ENCODE data around the gene MINK1.

MINK1 gene

GRCh38 chr17:4833178-4833940, at the start of gene MINK1:
TSS of gene MINK1 (plus strand) at chr17:4833340. CDS start at chr17:4833584, 244 bp downstream.
- peak; percentile 84 to 86 for DNase-seq (ENCODE audit: low read depth in 2 of 2)

DNA sequence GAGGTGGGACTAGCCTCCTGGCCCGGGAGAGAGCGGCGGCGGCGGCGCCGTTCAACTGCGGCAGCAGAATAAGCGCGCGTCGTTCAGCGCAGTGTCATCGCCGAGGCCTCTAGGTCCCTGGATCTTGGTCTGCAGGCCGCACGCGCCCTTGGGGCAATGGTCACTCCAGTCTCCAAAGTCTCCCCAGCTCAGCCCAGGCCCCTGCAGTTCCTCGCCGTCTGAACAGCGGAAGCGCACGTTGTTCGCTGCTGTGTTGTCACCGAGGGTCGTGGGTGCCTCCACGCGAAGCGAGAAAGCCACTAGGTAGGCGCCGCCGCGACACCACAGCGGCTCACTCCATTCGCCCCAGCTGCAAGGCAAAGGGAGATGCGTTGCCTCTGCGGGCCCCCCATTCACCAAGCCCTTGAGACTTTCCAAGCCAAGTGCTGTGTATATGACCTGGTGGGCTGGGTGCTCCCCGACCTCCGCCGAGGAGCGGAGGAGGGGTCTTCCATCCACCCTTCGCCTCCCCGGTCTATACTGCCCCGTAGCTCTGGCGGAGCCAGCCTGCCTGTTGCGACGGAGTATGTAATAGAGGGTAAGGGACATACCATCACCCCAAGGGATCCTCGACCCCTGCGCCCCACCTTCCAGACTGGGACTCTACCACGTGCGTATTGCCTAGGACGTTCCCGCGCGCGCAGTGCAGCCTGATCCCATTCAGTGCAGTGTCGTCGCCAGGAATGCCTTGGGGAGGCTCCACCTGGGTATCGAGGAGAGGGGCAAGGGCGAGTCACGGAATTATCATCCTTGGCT, 47.6 kb upstream of the MINK1 start:
- no peak for DNase-seq (ENCODE audit: low read depth in 2 of 2)

GRCh38 chr17:4786106-4786511, 47.0 kb upstream of the MINK1 start, which contains the start of gene VMO1:
TSS of gene VMO1 (minus strand) at chr17:4786364. CDS start at chr17:4786352, 12 bp downstream.
- no peak for DNase-seq (ENCODE audit: low read depth in 2 of 2)

DNA sequence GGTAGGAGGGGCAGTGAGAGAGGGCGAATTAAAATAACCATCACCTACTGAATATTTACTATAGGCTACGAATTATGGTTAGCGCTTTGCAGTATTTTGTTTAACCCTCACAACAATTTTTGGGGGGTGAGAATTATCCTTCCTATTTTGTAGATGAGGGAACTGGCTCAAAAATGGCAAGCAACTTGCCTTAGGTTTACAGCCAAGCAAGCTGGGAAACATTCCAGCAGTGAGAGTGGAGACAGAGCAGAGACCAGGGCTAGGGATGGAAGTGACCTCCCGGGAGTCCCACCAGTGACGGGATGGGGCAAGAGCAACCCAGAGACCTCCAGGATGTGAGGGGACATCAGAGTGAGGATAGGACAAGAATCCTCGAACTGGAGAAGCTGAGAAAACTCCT, 46.6 kb upstream of the MINK1 start:
- DNase-seq (ENCODE audit: low read depth in 2 of 2) = no peak

DNA sequence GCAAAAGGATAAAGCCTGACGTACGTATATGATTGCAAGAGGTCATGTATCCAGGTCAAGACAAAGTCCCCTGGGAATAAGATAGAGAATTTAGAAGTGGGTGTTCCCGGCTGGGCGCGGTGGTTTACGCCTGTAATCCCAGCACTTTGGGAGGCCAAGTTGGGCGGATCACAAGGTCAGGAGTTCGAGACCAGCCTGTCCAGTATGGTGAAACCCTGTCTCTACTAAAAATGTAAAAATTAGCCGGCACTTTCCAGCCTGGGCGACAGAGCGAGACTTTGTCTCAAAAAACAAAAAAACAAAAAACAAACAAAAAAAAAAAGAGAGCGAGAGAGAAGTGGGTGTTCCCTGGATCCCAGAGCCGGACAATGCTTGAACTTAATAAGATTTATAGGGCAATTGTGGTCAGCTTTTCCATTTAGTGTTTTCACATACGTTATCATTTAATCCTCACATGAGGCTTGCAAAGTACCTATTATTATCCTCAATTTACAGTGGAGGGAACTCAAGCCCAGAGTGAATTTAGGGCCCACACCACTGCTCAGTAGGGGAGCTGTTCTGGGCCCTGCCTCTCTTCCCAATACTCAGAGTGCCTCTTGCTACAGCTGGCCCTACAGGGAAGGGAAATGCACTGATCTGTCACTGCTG, 44.9 kb upstream of the MINK1 start:
- no peak for DNase-seq (ENCODE audit: low read depth in 2 of 2)

GRCh38 chr17:4788807-4789700, 44.1 kb upstream of the MINK1 start, which contains the start of gene GLTPD2:
TSS of gene GLTPD2 (plus strand) at chr17:4788964. CDS start at chr17:4789012, 48 bp downstream.
- no peak for DNase-seq (ENCODE audit: low read depth in 2 of 2)

DNA sequence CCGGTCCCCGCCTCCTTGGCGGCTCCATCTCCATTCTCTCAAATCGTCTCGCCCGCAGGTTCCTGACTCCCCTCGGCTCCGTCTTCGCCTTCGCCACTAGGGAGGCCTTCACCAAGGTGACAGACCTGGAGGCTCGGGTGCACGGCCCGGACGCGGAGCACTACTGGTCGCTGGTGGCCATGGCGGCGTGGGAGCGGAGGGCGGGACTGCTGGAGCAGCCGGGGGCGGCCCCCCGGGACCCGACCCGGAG, 43.5 kb upstream of the MINK1 start:
- no peak for DNase-seq (ENCODE audit: low read depth in 2 of 2)

DNA sequence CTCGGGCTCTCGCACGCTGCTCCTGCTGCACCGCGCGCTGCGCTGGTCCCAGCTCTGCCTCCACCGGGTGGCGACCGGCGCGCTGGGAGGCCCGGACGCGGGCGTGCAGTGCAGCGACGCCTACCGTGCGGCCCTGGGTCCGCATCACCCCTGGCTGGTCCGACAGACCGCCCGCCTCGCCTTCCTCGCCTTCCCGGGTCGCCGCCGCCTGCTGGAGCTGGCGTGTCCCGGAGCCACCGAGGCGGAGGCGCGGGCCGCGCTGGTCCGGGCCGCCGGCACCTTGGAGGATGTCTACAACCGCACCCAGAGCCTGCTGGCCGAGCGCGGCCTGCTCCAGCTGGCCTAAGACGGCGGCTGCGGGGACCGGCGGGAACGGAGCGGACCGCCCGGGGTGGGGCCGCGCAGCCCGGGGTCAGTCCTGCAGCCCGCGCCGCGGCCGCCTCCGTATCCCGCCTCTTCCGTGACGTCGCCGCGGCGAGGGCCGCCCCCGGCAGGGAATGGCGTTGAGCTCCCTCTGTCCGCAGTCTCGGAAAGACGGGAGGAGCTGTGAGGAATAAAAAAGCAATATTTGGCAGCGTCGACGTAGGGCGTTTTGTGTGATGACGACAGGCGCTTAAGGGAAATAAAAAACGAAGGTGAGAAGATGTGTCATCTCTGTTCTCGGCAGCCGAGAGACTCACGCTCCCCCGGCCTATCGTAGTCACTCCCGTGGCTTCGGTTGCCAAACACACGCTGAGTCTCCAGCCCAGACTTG, 43.0 kb upstream of the MINK1 start:
- peak; percentile 65 to 73 for DNase-seq (ENCODE audit: low read depth in 2 of 2)

GRCh38 chr17:4790705-4791088, 42.4 kb upstream of the MINK1 start:
- DNase-seq (ENCODE audit: low read depth in 2 of 2) = no peak

- DNase-seq (ENCODE audit: low read depth in 2 of 2) = no peak
Observed at GRCh38 chr17:4795168-4795567, 38.0 kb upstream of the MINK1 start.

GRCh38 chr17:4796552-4796920, 36.6 kb upstream of the MINK1 start:
- DNase-seq (ENCODE audit: low read depth in 2 of 2) = no peak

- DNase-seq (ENCODE audit: low read depth in 2 of 2) = no peak
Observed at GRCh38 chr17:4800462-4801196, 32.5 kb upstream of the MINK1 start.

DNA sequence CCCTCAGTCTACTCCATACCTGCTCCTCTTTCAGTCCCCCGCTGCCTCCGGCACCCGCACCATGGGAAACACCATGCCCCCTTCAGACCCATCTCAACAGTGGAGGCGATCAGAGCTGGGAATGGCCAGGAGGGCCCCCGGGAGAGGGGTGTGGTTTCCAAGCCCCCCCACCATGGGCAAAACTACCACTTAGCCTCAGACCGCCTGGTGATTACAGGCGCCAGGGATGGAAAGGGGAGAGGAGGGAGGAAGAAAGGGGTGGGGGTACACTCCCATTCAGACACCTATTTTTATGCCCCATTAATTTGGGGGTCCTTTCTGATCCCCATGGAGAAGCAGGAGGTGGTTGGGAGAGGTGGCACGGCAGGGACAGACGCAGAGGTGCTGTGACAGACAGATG, 30.9 kb upstream of the MINK1 start, which contains the start of gene C17orf114:
TSS of gene C17orf114 (minus strand) at position 101 of the 400 bp plus-strand sequence.
- DNase-seq (ENCODE audit: low read depth in 2 of 2) = no peak

GRCh38 chr17:4806456-4806776, 26.7 kb upstream of the MINK1 start:
- no peak for DNase-seq (ENCODE audit: low read depth in 2 of 2)

GRCh38 chr17:4806777-4807604, 26.1 kb upstream of the MINK1 start, which contains the start of gene PLD2:
TSS of gene PLD2 (plus strand) at chr17:4807152. CDS start at chr17:4807773, 621 bp downstream.
- DNase-seq (ENCODE audit: low read depth in 2 of 2) = peak; percentile 34 to 36

DNA sequence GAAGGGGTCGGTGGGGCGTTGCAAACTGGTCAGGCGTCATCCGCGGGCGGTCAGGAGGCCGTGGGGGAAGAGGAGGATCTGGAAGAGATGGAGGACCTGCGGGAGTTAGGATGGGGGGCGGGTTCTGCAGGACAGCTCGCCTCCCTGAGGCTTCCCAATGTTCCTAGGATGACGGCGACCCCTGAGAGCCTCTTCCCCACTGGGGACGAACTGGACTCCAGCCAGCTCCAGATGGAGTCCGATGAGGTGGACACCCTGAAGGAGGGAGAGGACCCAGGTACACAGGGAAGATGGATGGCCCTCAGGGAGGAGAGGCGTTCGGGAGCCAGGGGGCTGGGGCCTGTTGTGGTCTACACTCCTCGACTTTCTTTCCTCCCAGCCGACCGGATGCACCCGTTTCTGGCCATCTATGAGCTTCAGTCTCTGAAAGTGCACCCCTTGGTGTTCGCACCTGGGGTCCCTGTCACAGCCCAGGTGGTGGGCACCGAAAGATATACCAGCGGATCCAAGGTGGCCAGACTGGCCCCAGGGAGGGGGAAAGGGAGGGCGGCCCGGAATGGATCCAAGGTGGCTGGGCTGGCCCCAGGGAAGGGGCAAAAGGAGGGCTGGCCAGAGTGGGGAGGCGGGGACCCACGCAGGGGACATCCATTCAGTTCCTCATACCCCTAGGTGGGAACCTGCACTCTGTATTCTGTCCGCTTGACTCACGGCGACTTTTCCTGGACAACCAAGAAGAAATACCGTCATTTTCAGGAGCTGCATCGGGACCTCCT, 25.3 kb upstream of the MINK1 start:
- no peak for DNase-seq (ENCODE audit: low read depth in 2 of 2)

- DNase-seq (ENCODE audit: low read depth in 2 of 2) = no peak
Observed at GRCh38 chr17:4808378-4808767, 24.8 kb upstream of the MINK1 start.

DNA sequence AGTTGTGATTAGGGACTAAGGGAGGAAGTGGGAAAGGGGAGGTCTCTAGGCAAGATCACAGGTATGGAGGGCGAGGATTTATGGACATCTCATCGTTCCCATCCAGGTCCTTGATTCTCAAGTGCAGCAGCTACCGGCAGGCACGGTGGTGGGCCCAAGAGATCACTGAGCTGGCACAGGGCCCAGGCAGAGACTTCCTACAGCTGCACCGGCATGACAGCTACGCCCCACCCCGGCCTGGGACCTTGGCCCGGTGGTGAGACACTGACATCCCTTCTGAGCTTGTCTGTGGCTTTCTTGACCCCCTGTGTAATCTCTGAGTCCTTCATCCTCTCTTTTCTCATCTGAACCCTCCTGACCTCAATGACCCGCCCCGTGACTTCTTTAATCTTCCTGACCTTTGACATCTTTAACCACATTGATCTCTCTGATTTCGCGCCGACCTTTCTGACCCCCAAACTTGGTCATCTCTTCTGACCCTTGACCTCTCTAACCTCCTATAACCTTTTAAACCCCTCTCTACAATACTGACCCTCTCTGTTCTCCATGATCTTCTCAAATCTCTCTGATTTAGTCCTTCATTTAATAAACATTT, 22.3 kb upstream of the MINK1 start:
- DNase-seq (ENCODE audit: low read depth in 2 of 2) = no peak
